ENCODE measurements around the gene DNAH17.

The DNAH17 gene

DNA sequence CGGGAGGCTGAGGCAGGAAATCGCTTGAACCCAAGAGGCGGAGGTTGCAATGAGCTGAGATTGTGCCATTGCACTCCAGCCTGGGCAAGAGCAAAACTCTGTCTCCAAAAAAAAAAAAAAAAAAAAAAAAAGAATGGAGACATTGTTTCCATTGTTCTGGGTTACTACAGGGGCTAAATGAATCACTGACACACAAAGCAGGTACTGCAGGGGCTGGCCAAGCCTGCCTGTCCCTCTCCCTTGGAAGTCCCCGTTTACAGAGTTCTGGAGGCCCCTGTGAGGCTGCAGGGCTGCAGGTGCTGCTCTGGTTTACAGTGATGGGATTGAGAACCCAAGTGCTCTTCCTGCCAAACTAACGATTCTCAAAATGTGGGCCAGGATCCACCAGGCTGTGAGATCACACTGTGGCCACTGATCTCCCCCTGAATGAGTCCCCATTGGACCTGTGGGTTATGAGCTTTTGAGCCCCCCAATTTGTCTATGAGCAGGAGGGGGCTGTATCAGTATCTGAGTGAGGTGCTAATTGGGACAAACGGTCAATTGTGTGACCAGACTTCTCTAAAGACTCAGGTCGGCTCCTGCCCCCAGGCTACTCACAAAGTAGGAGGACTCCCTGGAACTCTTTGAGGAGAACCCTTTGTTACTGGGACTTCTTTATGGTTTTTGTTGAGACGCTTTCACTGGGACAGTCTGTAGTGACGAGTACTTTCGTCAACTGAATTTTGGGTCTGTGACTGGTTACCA is 39.0 kb downstream of the DNAH17 start:
- no peak for DNase-seq

DNA sequence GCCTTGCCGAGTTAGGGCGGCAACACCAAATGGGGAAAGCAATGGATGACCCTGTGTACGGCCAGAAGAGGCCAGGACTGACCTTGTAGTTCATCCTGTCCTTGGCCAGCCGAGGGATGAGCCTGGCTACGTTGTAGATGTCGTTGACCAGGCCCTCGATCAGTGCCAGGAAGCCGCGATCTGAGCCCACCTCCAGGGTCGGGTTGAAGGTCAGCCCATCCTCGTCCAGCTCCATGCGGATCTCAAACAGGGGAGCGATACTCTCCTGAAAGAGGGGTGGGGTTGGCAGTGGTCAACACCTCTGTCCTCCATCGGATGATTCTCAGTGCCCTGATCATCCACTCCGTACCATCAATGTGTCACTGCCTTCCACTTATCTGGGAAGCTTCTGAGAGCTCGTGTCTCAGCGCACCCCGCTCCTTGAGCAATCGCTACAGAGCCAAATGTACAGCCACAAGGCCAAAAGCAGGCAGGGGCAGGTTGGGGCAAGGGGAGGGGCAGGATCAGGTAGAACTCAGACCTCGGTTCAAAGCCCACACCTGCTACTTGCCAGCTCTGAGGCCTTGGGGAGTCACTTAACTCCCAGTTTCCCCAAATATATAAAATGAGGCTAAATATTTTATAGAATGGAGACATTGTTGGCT is 39.9 kb downstream of the DNAH17 start:
- no peak for DNase-seq

DNA sequence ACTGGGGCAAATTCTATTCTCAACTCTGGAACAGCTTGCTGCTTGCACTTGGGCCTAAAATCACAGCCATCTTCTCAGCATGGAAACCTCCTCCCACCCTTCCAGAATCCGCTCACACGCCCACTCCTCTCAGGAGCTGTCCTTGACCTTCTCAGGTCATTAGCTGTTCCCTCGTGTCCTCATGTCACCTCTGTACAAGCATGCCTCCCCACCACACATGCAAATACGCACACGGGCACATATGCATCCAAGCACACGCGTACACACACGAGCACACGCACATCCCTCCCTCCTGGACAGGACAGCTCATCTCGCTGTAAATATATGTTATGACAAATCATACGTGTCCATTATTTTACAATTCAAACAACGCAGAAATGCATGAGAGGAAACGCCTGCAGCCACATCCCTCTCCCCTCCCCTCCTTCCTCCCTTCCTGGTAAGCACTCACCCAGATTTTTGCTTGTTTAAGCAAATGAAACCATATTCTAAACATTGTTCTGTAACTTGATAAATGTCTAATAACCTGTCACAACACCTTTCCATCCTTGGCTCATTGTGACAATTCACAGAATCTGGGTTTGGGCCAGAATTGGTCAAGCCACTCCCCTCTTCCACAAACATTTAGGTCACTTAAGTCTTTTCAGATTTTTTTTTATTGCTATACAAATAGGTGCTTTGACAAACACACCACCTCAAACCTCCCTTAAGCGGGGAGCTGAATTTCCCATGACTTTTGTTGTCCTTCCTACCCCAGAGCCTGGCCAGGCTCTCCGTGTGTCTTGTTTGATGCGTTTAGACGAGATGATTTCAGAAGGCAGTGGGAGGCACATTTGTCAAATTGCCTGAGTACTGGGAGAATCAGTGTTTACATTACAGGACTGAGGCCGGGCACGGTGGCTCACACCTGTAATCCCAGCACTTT is 41.7 kb downstream of the DNAH17 start:
- DNase-seq, result peak; percentile 23

- no peak for DNase-seq
These were observed 42.5 kb downstream of the DNAH17 start for GRCh38 chr17:78534492-78535272.

- no peak for DNase-seq
These were observed 44.1 kb downstream of the DNAH17 start for GRCh38 chr17:78532922-78533640.

DNA sequence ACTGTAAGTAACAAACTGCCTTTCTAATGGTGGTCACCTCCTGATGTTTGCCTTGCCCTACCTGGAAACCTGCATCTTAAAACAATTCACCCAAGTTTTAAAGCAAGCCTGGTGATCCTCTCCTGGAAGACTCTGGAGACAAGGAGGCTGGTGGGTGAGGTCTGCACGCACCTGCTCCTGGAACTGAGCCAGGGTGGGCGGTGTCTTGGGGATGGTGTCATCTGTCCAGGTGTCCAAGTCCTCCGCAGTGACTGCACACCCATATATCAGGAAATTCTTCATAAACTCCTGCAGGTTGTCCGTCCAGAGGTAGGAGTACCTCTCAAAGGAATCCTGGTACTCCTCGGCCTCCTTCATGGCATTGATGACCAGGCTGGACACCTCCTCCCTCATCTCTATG is 44.9 kb downstream of the DNAH17 start:
- no peak for DNase-seq

GRCh38 chr17:78530675-78531074 is 46.5 kb downstream of the DNAH17 start:
- DNase-seq, result no peak

DNA sequence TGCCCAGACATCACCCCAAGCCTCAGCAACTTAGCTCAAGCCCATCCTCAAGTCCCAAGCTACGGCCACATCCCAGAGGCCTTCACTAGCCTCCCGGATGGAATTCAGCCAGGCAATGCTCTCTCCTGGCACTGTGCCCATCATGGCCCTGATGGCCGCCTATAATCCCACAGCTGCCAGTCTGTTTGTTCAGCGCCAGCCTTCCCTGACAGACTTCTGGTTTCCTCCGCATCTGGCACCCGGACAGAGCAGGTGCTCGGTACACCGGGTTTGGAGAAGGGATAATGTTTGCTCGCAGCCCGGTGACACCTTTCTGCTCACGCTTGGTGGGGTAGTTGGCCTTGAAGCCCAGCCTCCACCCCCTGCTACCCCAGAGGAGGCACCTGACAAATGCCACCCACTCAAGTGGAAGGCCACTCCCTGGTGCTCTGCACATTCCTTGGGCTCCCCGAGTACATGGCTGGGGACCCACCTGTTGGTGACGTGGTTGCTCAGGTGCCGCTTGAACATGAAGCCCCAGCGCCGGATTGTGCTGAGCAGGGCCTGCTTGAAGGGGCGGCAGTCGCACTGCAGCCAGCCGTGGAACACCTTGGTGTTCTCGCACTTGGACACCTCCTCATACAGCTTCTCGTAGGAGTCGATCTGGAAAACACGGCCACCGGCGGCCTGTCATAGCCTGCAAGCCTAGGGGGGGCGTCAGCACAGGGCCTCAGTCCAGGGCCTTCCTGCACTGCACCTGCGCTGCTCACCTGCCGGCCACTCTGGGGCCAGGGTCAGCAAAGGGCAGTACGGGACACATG is 47.1 kb downstream of the DNAH17 start:
- DNase-seq, result no peak

DNA sequence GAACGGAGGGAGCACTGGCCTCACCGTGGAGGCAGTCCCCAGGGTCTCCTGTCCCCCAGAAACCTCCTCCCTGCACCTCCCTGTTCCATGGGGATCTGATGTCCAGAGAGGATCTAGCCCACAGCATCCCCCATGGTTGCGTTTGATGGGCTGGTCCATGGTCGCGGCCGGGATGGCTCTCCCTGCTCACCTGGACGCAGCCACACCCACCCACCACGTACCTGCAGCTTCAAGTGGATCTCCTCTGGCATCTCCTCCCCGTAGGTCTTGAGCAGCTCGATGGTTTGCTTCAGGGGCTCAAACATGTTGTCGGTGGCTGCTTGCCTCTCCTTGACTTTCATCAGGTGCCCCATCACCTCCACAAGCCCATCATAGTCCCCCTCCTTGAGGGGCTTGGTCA is 47.9 kb downstream of the DNAH17 start:
- DNase-seq, result no peak

DNA sequence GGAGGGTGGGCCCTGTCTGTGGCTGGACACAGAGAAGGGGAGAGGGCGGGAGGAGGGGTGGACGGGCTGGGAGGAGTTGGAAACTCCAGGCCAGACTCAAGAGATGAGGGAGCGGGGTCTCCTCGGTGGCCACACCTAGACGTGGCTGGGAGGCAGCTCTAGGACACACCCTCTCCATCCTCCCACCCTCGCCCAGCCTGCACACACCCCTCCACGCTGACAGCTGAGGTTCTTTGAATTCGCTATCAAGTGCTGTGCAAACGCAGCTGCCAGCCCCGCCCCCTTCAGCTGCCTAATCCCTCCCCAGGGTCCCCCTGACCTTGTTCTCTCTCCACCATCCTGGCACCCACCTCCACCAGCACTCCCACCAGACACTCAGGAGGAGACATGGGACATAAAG is 48.7 kb downstream of the DNAH17 start:
- no peak for DNase-seq

- DNase-seq, result no peak
These were observed 49.9 kb downstream of the DNAH17 start for GRCh38 chr17:78527345-78527744.

DNA sequence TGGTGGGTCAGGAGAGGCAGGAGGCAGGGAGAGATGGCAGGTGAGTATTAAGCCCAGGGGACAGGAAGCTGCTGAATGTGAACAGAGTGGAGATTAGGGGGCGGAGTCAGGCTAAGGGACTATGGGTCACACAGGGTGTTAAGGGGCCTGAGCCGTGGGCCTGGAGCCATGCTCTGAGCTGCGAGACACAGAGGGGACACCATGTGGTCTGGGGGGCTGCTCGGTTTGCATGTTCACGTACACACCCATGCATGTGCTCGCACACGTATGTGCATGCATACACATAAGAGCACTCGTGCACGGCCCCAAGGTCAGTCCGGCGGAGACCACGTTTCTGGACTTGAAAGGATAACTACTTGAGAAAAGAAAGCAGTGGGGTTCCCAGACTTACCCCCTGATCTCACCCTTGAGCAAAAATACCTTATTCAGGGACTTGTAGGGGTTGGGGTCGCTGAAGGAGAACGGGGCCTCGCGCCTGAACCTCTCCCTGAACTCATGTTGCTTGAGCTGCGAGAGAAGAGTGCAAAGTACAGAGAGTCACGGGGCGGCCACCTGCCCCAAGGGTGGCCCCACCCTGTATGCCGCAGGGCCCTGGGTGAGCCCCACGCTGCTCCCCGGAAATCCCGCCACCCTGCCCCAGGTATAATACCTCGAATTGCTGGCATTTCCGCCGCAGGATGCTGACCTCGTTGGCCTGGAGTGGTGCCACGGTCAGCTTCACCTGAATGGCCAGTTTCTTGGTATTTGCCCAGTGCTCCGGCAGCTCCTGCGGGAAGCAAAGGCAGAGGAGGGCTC is 50.8 kb downstream of the DNAH17 start:
- no peak for DNase-seq

DNA sequence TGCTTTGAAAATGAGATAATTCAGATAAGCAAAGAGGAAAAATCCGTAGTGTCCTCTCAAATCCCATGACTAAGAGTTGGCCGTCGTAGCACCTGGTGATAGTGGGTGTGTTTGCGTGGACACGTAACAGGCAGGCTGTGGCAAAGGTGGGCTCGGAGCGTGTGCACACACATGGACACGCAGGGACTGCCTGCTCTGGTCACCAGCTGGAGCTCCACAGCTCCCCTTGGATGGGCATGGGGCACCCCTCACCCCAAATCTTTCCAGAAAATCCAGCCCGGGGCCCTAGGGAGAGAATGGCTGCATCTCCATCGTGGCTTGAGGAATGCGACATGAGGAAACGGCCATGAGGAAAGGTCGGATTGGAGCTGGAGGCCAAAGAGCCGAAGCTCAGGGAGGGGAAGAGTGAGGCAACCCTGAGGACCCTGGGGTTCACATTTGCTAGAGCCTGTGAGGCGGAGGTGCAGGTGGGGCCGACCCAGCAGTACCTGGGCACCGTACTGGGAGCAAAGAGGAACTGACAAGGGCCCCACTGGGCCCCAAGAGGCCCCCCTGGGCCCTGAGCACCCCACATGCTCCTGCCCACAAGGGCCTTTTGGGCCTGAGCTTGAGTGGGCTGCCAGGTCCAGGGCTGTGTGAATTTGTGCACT is 51.6 kb downstream of the DNAH17 start:
- DNase-seq, result no peak

- DNase-seq, result no peak
These were observed 52.2 kb downstream of the DNAH17 start for GRCh38 chr17:78524870-78525510.

- no peak for DNase-seq
These were observed 53.1 kb downstream of the DNAH17 start for GRCh38 chr17:78523934-78524655.

DNA sequence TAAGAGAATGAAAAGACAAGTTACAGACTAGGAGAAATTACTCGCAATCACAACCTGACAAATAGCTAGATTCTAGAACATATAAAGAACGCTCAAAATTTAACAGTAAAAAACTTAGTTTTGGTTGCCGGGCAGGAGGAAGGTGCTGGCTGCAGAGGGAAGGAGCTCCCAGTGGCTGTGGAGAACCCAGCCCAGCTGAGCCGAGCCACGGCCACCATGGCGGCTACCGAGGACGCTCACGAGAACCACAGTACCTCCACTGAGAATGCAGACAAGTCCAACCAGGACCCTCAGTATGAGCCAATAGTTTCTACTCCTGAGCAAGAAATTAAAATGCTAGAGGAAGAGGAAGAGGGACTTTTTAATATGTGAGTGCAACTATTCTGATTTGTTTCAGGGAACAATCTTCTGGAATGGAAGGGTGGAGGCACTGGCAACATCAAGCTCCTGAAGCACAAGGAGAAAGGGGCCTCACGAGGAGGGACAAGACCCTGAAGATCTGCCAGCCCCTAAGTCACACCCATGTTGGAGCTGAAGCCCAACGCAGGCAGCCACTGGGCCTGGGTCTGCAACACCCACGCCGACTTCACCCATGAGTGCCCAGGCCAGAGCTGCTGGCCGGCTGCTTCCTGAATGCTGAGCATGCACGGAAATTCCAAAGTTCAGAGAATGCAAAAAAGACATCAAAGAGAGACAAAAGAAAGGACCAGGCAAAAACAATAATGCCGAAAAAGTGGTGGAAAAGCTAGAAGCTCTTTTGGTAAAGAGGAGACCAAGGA is 55.0 kb downstream of the DNAH17 start:
- no peak for DNase-seq

DNA sequence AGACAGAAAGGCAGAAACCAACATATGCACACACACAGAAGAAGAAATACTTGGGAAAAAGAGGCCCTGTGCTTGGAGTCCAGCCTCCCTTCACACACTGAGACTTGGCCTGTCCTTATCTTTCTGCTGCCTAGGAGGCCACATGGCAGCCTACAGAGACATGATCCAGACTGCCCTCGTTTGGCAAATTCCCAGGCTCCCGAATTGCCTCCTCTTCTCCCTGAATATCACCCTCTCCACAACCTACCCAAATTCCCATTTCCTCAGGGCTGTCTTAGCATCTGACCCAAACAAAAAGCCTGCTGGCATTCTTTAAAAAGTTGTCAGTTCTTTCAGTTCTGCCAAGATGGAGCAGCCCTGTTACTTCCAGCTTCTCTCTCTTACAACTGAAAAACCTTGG is 59.8 kb downstream of the DNAH17 start:
- DNase-seq, result no peak

GRCh38 chr17:78515480-78515879 is 61.7 kb downstream of the DNAH17 start:
- DNase-seq, result no peak

Measured in CD4-positive, alpha-beta T cell treated with Interleukin-12 subunit alpha and Interleukin-12 subunit beta, for 1 hour (primary cell).